Liver (tissue), 3 donors: ENCODE data around the gene KRT85.

Experiments used
- ATF3 ChIP-seq: IDR thresholded peaks from 2 replicates; pipeline ENCODE4 v1.6.1; 2016; ENCODE audit warnings: antibody characterized with exemption
- CTCF ChIP-seq: fragments of 150-350 bp; IDR thresholded peaks from 2 replicates; pipeline ENCODE4 v1.5.1; 2017; ENCODE audit warnings: improper control_type of control experiment, low read depth, low read length; ENCODE audit not compliant: missing input control
- HNF4G ChIP-seq: IDR thresholded peaks from 2 replicates; pipeline ENCODE4 v1.6.1; 2016; ENCODE audit warnings: antibody characterized with exemption
- donor health status: healthy.
- donor health status: healthy.

DNA sequence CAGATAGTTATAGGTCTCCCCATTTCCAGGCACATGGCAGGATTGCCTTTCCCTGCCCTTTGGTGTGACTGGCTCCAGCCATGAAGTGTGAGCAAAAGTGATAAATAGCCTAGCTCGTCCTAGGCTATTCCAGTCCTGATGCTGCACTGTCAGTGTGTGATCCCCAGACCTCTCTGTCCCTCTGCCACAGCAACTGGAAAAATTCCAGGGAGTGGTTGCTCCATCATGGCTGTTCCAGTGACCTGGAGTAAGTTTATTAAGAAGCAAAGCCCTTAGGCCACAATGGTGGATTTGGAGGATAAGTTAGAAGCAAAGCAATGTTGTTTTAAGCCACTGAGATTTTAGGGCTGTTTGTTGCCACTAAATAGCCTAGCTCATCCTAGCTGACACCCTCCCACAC, 36.2 kb downstream of the KRT85 start:
- no peak for TF ChIP-seq HNF4G
- TF ChIP-seq CTCF, result no peak
- TF ChIP-seq ATF3, result no peak
